ENCODE results near the gene RABGAP1.

DNA sequence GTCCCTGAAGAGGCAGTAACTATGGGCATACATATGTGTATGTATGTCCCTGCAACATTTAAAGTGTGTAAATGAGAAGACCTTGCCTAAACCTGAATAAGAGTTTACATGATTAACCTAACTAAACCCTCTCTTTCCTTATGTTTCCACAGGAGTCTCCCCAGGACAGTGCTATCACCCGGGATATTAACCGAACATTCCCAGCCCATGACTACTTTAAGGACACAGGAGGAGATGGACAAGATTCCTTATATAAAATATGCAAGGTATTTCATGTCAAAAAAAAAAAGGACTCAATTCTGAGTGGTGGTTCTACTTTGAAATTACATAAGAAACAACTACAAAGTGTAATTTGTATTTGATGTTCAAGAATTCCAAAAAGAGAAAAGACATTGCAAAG is 124.4 kb downstream of the RABGAP1 start:
- TF ChIP-seq, protein P1, sequence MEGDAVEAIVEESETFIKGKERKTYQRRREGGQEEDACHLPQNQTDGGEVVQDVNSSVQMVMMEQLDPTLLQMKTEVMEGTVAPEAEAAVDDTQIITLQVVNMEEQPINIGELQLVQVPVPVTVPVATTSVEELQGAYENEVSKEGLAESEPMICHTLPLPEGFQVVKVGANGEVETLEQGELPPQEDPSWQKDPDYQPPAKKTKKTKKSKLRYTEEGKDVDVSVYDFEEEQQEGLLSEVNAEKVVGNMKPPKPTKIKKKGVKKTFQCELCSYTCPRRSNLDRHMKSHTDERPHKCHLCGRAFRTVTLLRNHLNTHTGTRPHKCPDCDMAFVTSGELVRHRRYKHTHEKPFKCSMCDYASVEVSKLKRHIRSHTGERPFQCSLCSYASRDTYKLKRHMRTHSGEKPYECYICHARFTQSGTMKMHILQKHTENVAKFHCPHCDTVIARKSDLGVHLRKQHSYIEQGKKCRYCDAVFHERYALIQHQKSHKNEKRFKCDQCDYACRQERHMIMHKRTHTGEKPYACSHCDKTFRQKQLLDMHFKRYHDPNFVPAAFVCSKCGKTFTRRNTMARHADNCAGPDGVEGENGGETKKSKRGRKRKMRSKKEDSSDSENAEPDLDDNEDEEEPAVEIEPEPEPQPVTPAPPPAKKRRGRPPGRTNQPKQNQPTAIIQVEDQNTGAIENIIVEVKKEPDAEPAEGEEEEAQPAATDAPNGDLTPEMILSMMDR (conservative IDR thresholded peaks at IDR 0.05; ENCODE audit: low read length), result no peak
- no peak for TF ChIP-seq EZH2phosphoT487 (IDR thresholded peaks at IDR 0.05; ENCODE audit: borderline replicate concordance, low read depth, low read length)
